ENCODE measurements around the gene NTMT1. TPM values are rescaled to one million over a fixed set of nuclear protein-coding genes. Genes with fewer than 3 reads are reported as not detected.

Gene NTMT1
- total RNA-seq, 1 experiment from 2014 or later = 87.1 TPM

GRCh38 chr9:129640086-129640870 is 14.3 kb downstream of the NTMT1 start:
- ChIA-PET POLR2A (ENCODE audit: low non-redundant PET) (interaction anchor here (0.6 to 0.7 kb wide), 3 partner anchors 219 to 500 kb away, joined by 4 to 16 read pairs (median 5); no protein-coding TSS in a partner anchor), CTCF (interaction anchor here (0.6 to 2.1 kb wide), 9 partner anchors 13 to 760 kb away, joined by 3 to 12 read pairs (median 5); no protein-coding TSS in a partner anchor)
- intact Hi-C loops (cut with micrococcal nuclease; ENCODE audit: unreplicated experiment) = loop anchor here (1.0 to 5.0 kb wide), 3 partner anchors 87 to 497 kb away; no protein-coding TSS in a partner anchor
- no peak for TF ChIP-seq EZH2 (IDR thresholded peaks at IDR 0.05; ENCODE audit: borderline replicate concordance, low read depth, low read length, poor library complexity, severe bottlenecking)
- TF ChIP-seq, protein P1, sequence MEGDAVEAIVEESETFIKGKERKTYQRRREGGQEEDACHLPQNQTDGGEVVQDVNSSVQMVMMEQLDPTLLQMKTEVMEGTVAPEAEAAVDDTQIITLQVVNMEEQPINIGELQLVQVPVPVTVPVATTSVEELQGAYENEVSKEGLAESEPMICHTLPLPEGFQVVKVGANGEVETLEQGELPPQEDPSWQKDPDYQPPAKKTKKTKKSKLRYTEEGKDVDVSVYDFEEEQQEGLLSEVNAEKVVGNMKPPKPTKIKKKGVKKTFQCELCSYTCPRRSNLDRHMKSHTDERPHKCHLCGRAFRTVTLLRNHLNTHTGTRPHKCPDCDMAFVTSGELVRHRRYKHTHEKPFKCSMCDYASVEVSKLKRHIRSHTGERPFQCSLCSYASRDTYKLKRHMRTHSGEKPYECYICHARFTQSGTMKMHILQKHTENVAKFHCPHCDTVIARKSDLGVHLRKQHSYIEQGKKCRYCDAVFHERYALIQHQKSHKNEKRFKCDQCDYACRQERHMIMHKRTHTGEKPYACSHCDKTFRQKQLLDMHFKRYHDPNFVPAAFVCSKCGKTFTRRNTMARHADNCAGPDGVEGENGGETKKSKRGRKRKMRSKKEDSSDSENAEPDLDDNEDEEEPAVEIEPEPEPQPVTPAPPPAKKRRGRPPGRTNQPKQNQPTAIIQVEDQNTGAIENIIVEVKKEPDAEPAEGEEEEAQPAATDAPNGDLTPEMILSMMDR (conservative IDR thresholded peaks at IDR 0.05; ENCODE audit: low read depth, low read length) = no peak
- H3K27ac ChIP-seq (ENCODE audit: low read depth, low read length, poor library complexity, severe bottlenecking) = peak overlapping the region; percentile 85
- H3K4me1 ChIP-seq (ENCODE audit: insufficient read depth, low read length, poor library complexity, severe bottlenecking) = peaks cover 14% of the 10 kb centered on the region
- BruUV-seq (replicated peaks) = no TSS peak
- peak; percentile 98 for DNase-seq (ENCODE audit: low spot score)
- peaks cover 35% of the 10 kb centered on the region for H3K36me3 ChIP-seq (ENCODE audit: insufficient read depth, low read length, poor library complexity, severe bottlenecking)
- peak overlapping the region; percentile 91 for H3K4me3 ChIP-seq (ENCODE audit: low read depth, low read length, poor library complexity, severe bottlenecking)
- no peaks in the 10 kb centered on the region for H3K27me3 ChIP-seq (replicated peaks; ENCODE audit: insufficient read depth, low read depth, low read length, poor library complexity)
- H3K9me3 ChIP-seq (ENCODE audit: low read depth, low read length, poor library complexity, severe bottlenecking) = no peaks in the 10 kb centered on the region

DNA sequence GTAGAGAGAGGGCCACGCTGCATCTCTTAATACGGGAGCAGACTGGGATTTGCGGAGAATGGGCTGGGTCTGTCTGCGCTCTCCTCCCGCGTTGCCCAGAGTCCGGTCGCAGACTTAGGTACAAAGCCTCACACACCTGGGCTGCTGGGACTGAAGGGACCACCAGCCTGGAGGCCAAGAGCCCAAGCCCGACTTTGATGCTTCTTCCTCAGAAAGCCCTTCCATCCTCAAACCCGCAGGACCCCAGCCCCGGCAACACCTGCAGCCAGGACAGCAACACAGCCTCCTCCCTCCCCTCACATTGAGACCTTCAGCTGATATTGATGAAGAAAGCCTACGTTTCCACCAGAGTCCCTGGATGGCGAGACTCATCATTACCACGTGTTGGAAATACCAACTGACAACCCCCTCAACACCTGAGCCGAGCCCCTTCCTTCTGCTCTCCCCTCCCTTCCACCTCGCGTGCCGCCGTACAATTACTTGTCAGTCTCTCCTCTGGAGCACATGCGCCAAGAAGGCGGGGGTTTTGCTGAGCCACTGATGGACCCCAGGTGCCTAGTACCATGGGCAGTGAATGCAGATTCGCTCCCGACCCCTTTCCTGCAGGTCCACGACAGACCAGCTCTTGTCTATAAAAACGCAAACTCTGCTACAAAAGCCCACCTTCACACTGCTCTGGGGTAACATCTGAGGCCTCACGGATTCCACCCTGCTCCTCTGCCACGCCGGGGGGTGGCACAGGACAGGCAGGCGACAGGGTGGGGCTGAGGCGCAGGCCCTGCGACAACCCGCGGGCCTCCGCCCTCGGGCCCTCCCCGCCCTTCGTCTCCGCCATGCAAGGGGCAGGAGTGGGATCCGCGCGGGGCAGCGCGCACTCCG is 15.1 kb downstream of the NTMT1 start:
- TF ChIP-seq EZH2 (IDR thresholded peaks at IDR 0.05; ENCODE audit: borderline replicate concordance, low read depth, low read length, poor library complexity, severe bottlenecking) = no peak
- TF ChIP-seq, protein P1 (conservative IDR thresholded peaks at IDR 0.05; ENCODE audit: low read depth, low read length) = no peak
- Histone ChIP-seq H3K36me3 (ENCODE audit: insufficient read depth, low read length, poor library complexity, severe bottlenecking) (peaks cover 29% of the 10 kb centered on the region), H3K4me1 (ENCODE audit: insufficient read depth, low read length, poor library complexity, severe bottlenecking) (peaks cover 14% of the 10 kb centered on the region), H3K27ac (ENCODE audit: low read depth, low read length, poor library complexity, severe bottlenecking) (peak overlapping the region; percentile 85), H3K9me3 (ENCODE audit: low read depth, low read length, poor library complexity, severe bottlenecking) (no peaks in the 10 kb centered on the region), H3K27me3 (replicated peaks; ENCODE audit: insufficient read depth, low read depth, low read length, poor library complexity) (no peaks in the 10 kb centered on the region), H3K4me3 (ENCODE audit: low read depth, low read length, poor library complexity, severe bottlenecking) (peak overlapping the region; percentile 91)
- ChIA-PET POLR2A (ENCODE audit: low non-redundant PET) (no interaction called here), CTCF (interaction anchor here (0.6 to 1.8 kb wide), 4 partner anchors 86 to 761 kb away, joined by 3 to 12 read pairs (median 6); no protein-coding TSS in a partner anchor)
- no TSS peak for BruUV-seq (replicated peaks)
- DNase-seq (ENCODE audit: low spot score) = peak; percentile 39
- intact Hi-C loops (cut with micrococcal nuclease; ENCODE audit: unreplicated experiment) = loop anchor here (1.0 to 5.0 kb wide), 3 partner anchors 86 to 498 kb away; no protein-coding TSS in a partner anchor
